Activated T-cell treated with anti-CD3 and anti-CD28 coated beads for 48 hours (primary cell): ENCODE measurements around the gene COG4.
A peak's percentile ranks its signal among the peaks of the same experiment; 100 is the strongest.

Source experiments
- DNase-seq: peaks from one replicate; pipeline ENCODE4 v3.0.0-alpha.2; 2020; ENCODE audit warnings: low read depth

COG4 gene

DNA sequence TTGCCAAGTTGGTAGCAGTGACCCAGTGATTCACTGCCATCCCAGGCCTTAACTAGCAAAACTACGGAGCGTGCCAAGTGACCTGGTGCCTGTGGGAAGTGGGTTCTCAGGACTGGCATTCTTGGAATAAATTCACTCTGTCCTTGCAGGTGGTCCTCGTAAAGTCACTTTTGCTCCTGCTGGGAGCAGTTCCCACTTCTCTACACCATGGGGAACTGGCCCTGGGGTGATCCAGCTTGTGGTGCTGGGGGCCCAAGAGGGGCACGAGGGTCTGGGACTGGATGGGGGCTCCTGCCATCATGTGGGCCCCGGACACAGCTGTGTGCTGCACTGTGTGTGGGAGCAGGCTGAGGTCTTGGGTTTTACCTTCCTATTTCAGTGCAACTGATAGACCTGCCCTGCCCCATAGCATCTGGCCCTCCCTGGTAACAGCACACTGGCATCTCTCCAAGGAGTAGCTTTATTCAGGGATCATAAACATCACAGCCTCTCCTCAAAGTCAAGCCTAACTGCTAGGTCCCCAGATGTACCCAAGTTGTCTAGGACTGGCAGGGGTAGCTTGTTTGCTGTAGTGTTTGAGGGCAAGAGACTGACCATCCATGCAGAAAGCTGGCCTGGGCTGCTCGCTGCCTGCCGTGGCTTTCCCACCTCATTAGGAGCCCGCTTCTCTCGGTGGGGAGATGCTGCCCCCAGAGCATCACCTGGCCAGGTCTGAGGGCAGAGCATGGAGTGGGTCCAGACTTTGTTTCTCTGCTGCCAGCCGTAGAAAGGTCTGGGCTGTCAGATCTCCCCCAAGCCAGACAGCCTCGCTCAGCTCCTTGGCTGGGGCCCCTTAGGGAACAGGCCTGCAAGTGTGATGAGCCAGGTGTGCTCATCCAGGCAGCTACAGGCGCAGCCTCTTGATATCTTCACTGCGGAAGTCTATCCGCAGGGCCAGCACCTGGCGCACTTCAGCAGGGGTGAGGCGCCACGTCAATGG lies 42.9 kb downstream of the COG4 start:
- DNase-seq: no peak

DNA sequence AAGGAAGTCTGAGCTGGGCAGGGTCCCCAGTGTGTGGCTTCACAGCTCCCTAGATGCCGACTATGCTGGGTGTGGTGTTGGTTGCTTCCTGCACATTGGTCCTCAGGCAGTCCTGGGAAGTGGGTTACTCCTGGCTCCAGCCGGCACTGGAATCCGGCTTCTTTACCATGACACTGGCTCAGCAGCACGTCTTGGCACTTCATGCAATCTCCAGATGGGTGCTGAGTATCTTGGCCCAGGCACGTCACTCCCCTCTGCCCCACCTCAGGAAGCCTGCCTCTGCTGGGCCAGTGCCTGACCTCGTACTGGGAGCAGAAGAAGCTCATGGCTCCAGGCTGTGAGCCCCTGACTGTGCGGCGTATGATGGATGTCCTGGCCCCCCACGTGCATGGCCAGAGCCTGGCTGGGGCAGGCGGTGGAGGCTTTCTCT lies 44.4 kb downstream of the COG4 start:
- no peak for DNase-seq

GRCh38 chr16:70478169-70478568 lies 45.2 kb downstream of the COG4 start:
- DNase-seq: no peak

DNA sequence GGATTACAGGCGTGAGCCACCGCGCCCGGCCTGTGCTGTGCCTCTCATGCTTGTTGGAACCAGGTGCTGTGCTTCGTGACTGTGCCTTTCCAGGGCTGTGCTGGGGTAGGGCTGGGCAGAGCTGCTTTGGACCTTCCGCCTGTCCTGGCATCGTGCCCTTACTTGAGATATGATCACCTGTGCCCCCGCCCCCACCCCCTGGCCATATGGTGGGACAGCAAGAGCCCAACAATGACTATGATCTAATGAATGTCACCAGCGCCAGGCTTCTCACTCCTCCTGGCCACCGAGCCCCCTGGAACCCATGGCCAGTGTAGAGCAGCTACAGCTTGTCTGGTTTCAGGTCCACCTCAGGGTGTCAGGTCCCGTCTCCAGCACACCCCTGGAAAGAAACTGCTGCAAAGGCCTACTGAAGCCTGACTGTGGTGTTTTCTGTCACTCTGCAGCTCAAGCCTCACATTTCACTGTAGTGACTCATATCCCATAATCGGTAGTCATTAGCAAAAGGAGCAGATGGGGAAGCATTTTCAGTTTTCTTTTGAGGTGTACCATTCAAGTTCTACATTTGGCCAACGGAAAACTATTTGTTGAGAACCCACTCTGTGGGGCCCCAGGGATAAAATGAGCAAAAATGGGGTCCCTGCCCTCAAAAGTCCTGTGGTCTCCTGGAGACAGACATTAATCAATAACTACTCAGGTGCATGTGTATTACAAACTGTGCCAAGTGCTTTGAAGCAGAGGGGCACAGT lies 46.9 kb downstream of the COG4 start:
- DNase-seq: peak; percentile 43

- DNase-seq: no peak
Observed at GRCh38 chr16:70475054-70475871, 48.1 kb downstream of the COG4 start.

DNA sequence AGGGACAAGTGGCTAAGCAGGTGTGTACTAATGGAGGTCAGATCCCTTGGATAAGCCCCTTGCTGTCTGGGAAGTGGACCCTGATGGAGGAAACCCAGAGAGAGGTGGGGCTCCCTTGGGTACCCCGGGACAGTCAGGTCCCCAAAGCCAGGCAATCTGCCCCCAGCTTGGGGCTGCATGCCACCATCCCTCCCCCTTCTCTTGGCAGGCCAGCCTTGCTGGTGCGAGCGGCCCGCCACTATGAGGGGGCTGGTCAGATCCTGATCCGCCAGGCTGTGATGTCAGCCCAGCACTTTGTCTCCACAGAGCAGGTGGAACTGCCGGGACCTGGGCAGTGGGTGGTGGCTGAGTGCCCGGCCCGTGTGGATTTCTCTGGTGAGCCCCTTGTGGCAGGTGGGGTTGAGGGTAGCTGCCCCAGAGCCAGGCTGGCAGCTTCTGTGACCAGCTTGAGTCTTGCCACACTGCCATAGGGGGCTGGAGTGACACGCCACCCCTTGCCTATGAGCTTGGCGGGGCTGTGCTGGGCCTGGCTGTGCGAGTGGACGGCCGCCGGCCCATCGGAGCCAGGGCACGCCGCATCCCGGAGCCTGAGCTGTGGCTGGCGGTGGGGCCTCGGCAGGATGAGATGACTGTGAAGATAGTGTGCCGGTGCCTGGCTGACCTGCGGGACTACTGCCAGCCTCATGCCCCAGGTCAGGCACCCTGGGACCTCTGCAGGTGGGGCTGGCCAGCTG lies 48.9 kb downstream of the COG4 start:
- no peak for DNase-seq

DNA sequence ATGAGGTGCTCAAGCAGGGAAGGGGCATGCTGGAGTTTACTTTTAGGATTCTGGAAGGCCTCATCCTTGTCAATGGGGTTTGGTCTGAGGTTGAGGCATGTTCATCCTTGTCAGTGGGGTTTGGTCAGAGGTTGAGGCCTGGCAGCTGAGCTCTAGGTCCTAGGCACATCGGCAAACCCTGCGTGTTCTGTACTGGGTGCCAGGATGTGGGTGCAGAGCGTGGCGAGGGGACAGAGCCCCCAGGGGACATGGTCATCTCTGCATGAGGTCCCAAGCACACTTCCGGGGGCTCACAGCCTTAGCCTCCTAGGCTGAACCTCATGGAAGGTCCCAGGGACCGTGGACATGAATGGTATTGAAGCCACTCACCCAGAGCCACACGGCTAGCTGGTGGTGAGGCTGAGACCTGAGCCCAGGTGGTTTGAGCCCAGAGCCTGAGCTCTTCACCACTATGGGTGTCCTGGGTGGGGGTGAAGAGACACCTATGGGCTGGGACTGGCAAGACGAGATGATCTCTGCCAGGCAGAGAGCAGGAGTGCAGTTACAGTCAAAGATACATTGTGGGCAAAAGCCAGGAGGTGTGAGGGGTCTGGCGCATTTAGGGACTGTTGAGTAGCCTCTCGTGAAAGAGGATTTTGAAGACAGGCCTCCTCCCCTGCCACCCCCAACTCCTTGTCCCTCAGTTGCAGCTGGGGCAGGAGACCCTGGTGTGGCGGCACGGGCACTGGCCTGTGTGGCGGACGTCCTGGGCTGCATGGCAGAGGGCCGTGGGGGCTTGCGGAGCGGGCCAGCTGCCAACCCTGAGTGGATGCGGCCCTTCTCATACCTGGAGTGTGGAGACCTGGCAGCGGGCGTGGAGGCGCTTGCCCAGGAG lies 49.7 kb downstream of the COG4 start:
- no peak for DNase-seq

- DNase-seq: no peak
Observed at GRCh38 chr16:70472786-70473433, 50.4 kb downstream of the COG4 start.

- DNase-seq: no peak
Observed at GRCh38 chr16:70470927-70471341, 52.4 kb downstream of the COG4 start.

DNA sequence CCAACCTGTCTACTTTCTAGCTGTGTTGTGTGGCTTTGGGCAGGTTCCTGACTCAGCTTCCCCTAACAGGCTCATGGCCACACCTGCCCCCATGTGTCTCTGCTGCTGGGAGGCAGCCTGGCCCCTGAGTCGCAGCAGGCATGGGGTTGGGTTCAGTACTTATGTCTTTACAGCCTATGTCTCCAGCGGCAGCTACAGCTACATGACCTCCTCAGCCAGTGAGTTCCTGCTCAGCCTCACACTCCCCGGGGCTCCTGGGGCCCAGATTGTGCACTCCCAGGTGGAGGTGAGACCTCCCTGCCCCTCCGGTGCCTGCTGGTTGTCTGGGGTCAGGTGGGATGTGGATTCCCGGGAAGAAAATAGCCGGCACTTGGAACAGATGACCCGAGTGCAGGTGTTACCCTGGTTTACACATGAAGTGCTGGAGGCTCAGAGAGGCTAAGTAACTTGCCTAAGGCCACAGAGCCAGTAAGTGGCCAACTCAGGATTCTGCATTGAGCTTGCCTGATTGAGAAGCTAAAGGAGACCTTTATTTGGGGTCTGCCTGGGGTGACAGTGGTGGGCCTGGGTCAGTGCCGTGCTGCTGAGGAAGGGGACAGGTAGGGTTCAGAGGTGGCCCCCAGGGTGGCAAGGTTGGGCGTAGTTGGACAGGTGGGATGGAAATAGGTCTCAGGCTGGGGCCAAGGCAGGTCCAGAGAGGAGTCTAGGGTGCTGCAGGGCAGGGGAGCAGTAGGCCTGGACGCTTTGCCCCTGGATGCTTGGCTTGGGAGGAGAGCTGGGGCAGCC lies 53.0 kb downstream of the COG4 start:
- DNase-seq: no peak

- no peak for DNase-seq
Observed at GRCh38 chr16:70468776-70469525, 54.4 kb downstream of the COG4 start.

- DNase-seq: no peak
Observed at GRCh38 chr16:70467608-70468007, 55.7 kb downstream of the COG4 start.

DNA sequence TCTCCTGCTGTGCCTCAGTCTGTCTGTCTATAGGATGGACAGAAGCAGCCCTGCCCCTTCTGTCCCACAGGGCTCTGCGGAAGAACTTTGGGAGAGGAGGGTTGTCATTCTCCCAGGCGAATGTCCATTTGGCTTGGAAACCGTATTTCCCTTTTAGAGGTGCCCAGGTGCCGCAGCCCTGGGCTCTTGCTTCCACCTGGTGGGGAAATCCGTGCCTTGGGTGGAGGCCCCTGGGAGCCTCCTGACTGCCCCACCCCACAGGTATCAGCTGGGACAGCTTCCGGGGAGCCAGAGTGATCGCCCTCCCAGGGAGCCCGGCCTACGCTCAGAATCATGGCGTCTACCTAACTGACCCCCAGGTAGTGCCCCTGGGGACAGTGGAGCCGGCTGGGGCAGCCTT lies 56.2 kb downstream of the COG4 start:
- DNase-seq: no peak

- no peak for DNase-seq
Observed at GRCh38 chr16:70466805-70467076, 56.6 kb downstream of the COG4 start.

DNA sequence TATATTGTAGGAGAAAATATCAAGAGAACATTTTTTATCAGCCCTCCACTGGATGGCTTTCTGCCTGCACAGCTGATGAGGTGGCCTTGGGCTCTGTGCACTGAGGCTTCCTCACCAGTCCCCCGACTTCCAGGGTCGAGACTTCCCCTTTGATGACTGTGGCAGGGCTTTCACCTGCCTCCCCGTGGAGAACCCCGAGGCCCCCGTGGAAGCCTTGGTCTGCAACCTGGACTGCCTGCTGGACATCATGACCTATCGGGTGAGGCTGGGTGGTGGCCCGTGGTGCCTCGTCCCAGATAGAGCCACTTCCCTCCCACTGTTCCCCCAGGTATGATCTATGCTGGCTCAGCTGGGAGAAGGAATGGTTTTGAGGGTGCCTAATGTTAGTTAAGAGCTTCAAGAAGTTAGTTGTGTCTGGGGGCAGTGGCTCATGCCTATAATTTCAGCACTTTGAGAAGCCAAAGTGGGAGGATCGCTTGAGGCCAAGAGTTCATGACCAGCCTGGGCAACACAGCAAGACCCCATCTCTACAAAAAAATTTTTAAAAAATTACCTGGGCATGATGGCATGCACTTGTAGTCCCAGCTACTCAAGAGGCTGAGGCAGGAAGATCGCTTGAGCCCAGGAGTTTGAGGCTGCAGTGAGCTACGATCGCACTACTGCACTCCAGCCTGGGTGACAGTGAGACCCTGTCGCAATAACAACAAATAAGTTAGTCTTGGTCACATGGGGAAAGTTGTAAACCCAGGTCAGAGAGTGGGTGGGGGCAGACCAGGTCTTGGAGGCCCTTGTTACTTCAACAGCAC lies 57.2 kb downstream of the COG4 start:
- no peak for DNase-seq

DNA sequence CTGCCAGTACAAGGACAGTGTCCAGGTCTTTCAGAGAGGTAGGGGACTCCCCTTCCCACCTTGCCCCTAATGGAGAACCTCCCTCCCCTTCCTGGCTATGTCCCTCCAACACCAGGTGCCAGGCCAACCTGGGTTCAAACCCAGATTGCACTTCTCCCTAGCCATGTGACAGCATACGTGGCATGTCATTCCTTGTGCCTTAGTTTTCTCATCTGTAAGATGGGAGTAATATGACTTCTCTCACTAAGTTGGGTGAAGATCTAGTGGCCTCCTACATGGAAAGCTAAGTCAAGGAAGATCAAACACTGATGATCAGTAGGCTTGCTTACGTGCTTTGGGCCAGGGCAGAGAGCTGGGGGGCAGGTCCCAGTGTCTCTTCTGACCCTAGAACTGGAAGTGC lies 60.1 kb downstream of the COG4 start:
- no peak for DNase-seq

DNA sequence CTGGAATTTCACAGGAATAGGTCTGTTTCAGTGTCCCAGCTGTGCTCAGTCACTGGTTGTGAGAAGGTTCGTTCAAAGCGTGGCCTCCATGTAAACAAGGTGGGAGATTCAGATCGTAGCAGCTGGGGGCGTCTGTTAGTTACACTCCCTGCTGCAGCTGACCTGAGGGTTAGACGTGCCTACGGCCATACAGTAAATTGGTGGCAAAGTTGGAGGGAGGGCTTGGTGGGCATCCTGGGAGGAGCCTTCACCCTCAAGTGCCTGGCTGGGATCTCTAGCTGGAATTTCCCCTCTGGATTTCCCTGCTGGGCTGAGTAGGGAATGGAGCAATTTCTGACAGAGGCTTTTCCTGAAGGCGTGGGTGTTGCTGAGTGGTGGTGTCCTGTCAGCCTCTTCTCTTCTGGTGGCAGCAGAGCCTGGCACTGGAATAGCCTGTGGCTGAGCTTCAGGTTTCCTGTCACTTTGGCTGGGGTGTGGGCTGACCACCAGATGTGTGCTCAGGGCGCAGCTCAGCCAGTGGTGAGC lies 62.6 kb downstream of the COG4 start:
- DNase-seq: no peak
